Placental epithelial cell (primary cell): ENCODE results near the gene FAM9B. TPM values are rescaled to one million over a fixed set of nuclear protein-coding genes. Genes with fewer than 3 reads are reported as not detected.

ENCODE experiments used
- total RNA-seq: library from RNA; depleted of rRNA; stranded (reverse); fragments of >200 nt; gene quantifications from 2 replicates; pipeline ENCODE4 v1.2.3, GENCODE V29; 2012

FAM9B gene
- not detected in 2 replicates for total RNA-seq

DNA sequence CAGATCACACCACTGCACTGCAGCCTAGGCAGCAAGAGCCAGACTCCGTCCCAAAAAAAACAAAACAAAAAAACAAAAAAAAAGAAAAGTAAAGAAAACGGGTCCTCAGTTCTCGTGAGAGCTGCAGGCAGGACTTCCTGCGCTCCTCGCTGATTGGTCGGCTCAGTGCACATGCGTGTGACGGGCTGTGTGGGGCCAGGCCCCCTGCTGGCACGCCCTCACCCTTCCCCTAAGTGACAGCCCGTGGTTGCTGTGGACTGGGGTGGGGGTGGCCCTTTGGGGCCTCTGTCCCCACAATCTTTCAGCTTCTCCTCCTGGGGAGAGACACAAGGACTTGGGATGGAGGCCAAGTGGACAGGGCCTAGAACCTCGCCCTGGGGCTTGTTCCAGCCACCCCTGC, at the start of gene FAM9B:
TSS of gene FAM9B (minus strand) at position 139 of the 400 bp plus-strand sequence. CDS start 1,141 bp downstream, outside the sequence.

Other genes starting within 250 kb of the FAM9B start
- not detected in 2 replicates for gene FAM9A, start 232.7 kb downstream of the FAM9B start, total RNA-seq